MV-4-11 (cell line): ENCODE measurements around the gene ANP32B.
"Not testable (repeated sequence)": the region's sequence is repeated elsewhere in the genome, so short reads cannot be mapped to it uniquely, and the experiment has no call there.

Experiments used
- DNase-seq: peaks from one replicate; lab custom pipeline; 2025; lab: John Stamatoyannopoulos, UW

The ANP32B gene

GRCh38 chr9:97993000-97993399, 9.9 kb downstream of the ANP32B start:
- peak; percentile 74 for DNase-seq

GRCh38 chr9:97994703-97995102, 11.6 kb downstream of the ANP32B start:
- no peak for DNase-seq

GRCh38 chr9:97996676-97997075, 13.5 kb downstream of the ANP32B start:
- not testable (repeated sequence) for DNase-seq

GRCh38 chr9:97997330-97998276, 14.5 kb downstream of the ANP32B start:
- no peak for DNase-seq

GRCh38 chr9:98002808-98003207, 19.7 kb downstream of the ANP32B start:
- DNase-seq, result no peak

DNA sequence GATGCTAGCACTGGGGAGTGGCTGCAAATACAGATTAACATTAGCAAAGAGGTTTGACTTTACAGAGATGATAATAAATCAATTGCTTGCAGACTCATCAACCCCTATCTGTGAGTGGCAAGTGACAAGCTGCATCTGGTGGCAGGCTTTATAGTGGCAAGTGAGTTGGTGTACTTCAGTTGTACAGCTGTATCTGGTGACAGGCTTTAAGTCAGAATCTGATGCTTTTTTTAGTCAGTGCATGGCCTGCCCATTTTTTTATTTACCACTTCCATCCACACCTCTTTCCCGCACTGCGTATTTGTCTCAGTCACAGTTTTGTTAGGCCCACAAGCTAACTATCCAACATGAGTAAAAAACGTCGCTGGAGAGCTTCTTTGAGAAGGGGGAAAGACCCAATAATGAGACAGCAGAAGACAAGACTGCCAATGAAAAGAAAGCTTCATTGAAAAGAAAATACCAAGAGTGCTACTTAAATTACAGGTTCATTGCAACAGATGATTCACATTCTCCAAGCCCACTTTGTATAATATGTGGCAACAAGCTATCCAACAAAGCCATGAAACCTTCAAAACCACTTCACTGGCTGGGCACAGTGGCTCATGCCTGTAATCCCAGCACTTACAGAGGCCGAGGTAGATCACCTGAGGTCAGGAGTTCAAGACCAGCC, 23.1 kb downstream of the ANP32B start:
- DNase-seq, result no peak

GRCh38 chr9:98007251-98007928, 24.2 kb downstream of the ANP32B start:
- DNase-seq, result peak; percentile 24

DNA sequence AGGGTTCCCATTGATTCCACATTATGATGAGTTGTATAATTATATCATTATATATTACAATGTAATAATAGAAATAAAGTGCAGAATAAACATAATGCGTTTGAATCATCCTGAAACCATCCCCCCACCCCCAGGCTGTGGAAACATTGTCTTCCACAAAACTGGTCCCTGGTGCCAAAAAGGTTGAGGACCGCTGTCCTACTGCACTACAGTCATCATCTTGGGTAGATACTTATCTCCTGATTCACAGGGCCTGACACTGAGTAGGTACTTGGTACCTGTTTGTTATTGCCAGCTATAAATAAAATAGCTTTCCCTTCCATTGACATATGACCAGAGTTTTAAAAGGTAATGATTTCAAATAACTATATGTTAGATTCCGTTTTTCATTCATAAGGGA, 25.6 kb downstream of the ANP32B start:
- DNase-seq, result no peak

DNA sequence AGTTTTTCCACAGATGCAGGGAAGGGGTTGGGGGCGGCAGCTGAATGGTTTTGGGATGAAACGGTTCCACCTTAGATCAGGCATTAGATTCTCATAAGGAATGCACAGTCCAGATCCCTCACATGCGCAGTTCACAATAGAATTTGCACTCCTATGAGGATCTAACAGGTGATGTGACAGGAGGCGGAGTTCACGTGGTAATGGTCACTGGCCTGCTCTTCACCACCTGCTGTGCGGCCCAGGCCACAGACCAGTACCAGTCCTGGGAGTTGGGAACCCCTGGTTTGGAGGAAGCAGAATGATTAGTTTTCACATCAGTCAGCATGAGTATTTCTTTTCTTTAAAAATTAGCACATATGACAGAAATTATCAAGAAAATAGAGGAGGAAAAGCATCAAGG, 26.3 kb downstream of the ANP32B start:
- DNase-seq, result no peak

- no peak for DNase-seq
Measured at GRCh38 chr9:98009936-98010335, 26.8 kb downstream of the ANP32B start.

DNA sequence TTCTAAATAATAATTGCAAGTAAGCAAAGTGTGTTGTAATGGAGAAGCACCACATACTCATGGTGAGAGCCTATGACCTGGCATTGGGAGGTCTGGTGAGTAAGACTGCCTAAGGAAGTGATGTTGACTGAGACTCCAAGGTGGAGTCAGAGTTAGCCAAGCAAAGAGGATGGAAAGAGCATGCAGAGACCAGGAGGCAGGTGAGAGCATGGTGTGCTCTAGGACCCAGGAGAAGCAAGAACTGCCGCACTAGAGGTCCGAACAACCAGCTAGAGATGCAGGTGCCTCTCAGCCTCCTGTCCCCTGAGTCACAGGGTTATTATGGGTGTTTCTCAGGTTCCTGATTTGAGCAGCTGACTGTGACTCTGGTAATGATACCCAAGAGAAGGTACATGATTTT, 27.3 kb downstream of the ANP32B start:
- DNase-seq, result no peak

DNA sequence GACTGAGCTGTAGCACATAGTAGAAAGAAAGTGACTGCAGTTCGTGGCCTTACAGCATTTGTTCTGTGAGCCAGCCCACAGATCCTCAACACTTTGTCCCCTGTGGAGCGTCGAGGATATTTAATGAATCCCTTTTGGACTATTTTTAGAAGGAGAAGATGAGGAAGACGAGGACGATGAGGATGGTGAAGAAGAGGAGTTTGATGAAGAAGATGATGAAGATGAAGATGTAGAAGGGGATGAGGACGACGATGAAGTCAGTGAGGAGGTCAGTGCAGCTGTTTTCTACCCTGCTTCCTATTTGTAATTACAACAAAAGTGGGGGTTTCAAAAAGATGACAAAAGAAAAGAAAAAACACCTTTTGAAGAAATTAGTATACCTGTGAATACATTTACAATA, 28.0 kb downstream of the ANP32B start:
- no peak for DNase-seq

DNA sequence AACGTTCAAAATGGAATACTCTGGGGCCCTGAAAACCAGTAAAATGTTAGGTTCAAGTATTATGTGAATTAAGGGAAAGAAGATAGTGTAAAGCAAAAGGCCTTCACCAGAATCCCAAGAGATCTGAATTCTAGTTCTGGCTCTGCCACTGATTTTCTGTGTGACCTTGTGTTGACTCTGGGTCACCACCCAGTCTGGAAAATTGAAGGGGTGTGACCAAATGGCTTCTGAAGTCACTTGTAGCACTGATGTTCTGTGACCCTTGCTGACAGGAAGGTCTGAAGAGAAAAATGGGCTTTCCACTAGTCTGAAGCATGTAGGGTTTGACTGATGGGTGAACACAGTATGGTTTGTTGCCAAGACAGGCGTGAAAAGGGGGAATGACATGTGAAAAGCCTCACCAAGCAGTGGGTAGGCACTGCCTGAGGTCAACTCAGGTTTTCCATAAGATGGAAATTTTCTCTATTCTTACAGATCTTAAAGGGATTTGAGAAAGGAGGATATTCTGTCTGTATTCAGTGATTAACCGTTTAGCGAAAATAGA, 33.1 kb downstream of the ANP32B start:
- DNase-seq, result no peak

GRCh38 chr9:98017306-98017705, 34.2 kb downstream of the ANP32B start:
- DNase-seq, result no peak

- no peak for DNase-seq
Measured at GRCh38 chr9:98018347-98018746, 35.2 kb downstream of the ANP32B start.

GRCh38 chr9:98019098-98019497, 36.0 kb downstream of the ANP32B start:
- peak; percentile 10 for DNase-seq

DNA sequence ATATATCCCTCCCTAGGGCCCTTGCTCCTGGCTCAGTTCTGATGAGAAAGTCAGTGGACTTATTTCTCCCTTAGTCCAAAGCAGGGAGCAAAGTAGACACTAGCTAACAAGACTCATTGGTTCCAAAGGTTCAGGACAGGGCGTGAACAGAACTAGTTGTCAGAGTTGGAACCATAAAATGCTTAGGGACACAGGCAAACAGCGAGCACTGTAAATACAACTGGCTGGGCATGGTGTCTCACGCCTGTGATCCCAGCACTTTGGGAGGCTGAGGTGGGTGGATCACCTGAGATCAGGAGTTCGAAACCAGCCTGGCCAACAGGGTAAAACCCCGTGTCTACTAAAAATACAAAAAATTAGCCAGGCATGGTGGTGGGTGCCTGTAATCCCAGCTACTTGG, 36.7 kb downstream of the ANP32B start:
- not testable (repeated sequence) for DNase-seq

GRCh38 chr9:98020476-98021145, 37.5 kb downstream of the ANP32B start:
- no peak for DNase-seq

GRCh38 chr9:98021306-98022040, 38.3 kb downstream of the ANP32B start:
- DNase-seq, result no peak

- no peak for DNase-seq
Measured at GRCh38 chr9:98022447-98022846, 39.3 kb downstream of the ANP32B start.

DNA sequence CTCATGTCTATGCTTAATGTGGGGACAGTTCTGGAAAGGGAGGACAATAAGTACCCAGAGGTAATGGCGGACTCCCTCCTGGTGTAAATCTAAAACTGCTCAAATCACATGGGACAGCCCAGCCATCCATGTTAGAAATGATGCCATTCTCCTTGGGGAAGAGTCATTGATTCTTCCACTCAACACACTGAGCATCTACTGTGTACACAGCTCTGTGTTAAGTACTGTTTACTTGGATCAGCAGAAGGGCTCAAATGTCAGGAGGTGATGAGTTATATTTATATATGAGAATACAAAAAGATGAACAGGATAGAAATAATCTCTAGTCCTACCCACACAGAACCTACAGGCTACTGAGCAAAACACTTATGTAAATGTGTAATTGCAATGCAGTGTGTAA, 41.6 kb downstream of the ANP32B start:
- DNase-seq, result no peak
